ENCODE results near the gene PPP1R3C.

- TF ChIP-seq CTCF (conservative IDR thresholded peaks at IDR 0.05; ENCODE audit: low read length) (no peak), EZH2phosphoT487 (IDR thresholded peaks at IDR 0.05; ENCODE audit: borderline replicate concordance) (no peak)
Measured at GRCh38 chr10:91622601-91623000, 10.3 kb downstream of the PPP1R3C start.
